Esophagus squamous epithelium (tissue), 5 donors: ENCODE results near the gene CACNA1D. TPM values are rescaled to one million over a fixed set of nuclear protein-coding genes. Genes with fewer than 3 reads are reported as not detected.

Source experiments
- DNase-seq: peaks from one replicate; lab custom pipeline; 2025; lab: John Stamatoyannopoulos, UW
- H3K27ac ChIP-seq, 4 donors: fragments of 200-600 bp; sonication (generic); one replicate each; pipeline ENCODE4 v1.5.1; 2016 to 2019; ENCODE audit warnings: mild to moderate bottlenecking in 1 of 4
- H3K27me3 ChIP-seq, 4 donors: fragments of 200-600 bp; sonication (generic); 1 replicate in 3 of 4; 2 replicates in 1 of 4; pipeline versions ENCODE4 v1.5.1 to v1.6.0; 2017 to 2021; ENCODE audit warnings: antibody characterized with exemption in 1 of 4
- H3K36me3 ChIP-seq, 3 donors: fragments of 200-600 bp; sonication (generic); one replicate each; pipeline ENCODE4 v1.5.1; 2016 to 2019
- H3K4me1 ChIP-seq, 3 donors: fragments of 200-600 bp; sonication (generic); one replicate each; pipeline ENCODE4 v1.5.1; 2017 to 2019
- H3K4me3 ChIP-seq, 4 donors: fragments of 200-600 bp; sonication (generic); 1 replicate in 3 of 4; 2 replicates in 1 of 4; pipeline ENCODE4 v1.5.1; 2016 to 2019; ENCODE audit warnings: mild to moderate bottlenecking in 2 of 4, moderate library complexity in 1 of 4
- H3K9me3 ChIP-seq, 3 donors: fragments of 200-600 bp; sonication (generic); one replicate each; pipeline ENCODE4 v1.5.1; 2016 to 2019
- POLR2A ChIP-seq, 4 donors: fragments of 450-650 bp; IDR thresholded peaks; one replicate each; pipeline ENCODE4 v1.6.1; 2017; ENCODE audit warnings: antibody characterized with exemption in 4 of 4, mild to moderate bottlenecking in 4 of 4, moderate library complexity in 3 of 4
- WGBS, 2 donors: methylation state at CpG; one replicate each; pipeline ENCODE4 v1.1.5; 2018; 5-methylcytosine and 5-hydroxymethylcytosine counted together
- intact Hi-C: fragments of 100-400 bp; cut with DNase I; formaldehyde crosslinking; loops from one replicate; pipeline ENCODE4 v1.15.0; 2022
- total RNA-seq, 4 donors: library from RNA; depleted of rRNA; stranded (reverse); fragments of >200 nt; gene quantifications; one replicate each; pipeline ENCODE4 v1.1.0, GENCODE V29; 2016
- TF ChIP-seq, protein P1 (sequence below), 6 experiments: fragments of 450-650 bp in 4 of 6; fragments of 200-600 bp in 2 of 6; sonication (generic) in 2 of 6; IDR thresholded peaks; one replicate each; pipeline ENCODE4 v1.5.1; 2016 to 2019; ENCODE audit warnings: antibody characterized with exemption in 6 of 6, mild to moderate bottlenecking in 4 of 6, moderate library complexity in 4 of 6
- donor health status: DM: yes; HTN: yes; CAD: no.

CACNA1D gene
- total RNA-seq, 4 donors from 2014 or later, result 0.56 to 4.5 (median 3.1) TPM

DNA sequence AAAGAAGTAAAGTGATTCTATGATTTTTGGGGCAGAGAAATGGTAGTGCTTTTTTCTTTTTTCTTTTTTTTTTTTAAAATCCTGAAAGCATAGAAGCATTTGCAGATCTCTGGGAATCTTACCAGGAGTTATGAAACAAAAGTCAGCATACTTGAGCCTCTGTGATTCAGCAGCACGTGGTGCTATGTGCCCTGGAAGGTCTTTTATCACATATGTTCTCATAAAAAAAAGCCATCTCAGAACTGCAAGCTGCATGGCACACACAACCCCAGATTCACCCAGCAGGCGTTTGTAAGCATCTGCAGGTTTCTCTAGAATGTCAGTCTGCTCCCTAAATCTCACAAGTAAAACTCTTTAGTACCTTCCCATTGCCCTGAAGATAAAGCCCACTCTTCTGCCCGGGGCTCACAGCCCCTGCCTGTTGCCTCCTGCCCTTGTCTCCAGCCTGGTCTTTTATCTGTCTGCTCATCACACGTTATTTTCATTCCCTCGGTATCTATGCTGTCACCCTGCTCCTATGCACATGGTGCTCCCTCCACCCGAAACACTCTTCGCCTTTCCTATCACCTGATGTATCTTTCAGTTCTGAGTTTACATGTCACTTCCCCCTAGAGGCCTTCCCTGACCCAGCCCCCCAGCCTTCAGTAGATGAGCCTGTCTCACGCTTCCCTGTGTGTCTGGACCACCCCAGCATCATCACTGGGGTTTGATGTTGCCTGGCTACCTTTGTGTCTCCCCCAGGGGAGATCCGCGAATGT lies 279.4 kb downstream of the CACNA1D start:
- intact Hi-C loops, result no loop called here
- H3K36me3 ChIP-seq, result no peaks in the 10 kb centered on the region
- 56 to 58% methylated on average over 10 of the region's 10 CpGs for WGBS, 2 donors
- no peak overlapping the region for H3K27ac ChIP-seq
- TF ChIP-seq, protein P1, sequence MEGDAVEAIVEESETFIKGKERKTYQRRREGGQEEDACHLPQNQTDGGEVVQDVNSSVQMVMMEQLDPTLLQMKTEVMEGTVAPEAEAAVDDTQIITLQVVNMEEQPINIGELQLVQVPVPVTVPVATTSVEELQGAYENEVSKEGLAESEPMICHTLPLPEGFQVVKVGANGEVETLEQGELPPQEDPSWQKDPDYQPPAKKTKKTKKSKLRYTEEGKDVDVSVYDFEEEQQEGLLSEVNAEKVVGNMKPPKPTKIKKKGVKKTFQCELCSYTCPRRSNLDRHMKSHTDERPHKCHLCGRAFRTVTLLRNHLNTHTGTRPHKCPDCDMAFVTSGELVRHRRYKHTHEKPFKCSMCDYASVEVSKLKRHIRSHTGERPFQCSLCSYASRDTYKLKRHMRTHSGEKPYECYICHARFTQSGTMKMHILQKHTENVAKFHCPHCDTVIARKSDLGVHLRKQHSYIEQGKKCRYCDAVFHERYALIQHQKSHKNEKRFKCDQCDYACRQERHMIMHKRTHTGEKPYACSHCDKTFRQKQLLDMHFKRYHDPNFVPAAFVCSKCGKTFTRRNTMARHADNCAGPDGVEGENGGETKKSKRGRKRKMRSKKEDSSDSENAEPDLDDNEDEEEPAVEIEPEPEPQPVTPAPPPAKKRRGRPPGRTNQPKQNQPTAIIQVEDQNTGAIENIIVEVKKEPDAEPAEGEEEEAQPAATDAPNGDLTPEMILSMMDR (IDR thresholded peaks at IDR 0.05), result no peak
- no peak for TF ChIP-seq POLR2A (IDR thresholded peaks at IDR 0.05)
- peaks cover 0 to 11% (median 0%) of the 10 kb centered on the region in 4 donors for H3K27me3 ChIP-seq
- no peak overlapping the region for H3K4me3 ChIP-seq
- H3K4me1 ChIP-seq, result peaks cover 0 to 31% (median 0%) of the 10 kb centered on the region in 3 donors
- no peak for DNase-seq
- H3K9me3 ChIP-seq, result no peaks in the 10 kb centered on the region

DNA sequence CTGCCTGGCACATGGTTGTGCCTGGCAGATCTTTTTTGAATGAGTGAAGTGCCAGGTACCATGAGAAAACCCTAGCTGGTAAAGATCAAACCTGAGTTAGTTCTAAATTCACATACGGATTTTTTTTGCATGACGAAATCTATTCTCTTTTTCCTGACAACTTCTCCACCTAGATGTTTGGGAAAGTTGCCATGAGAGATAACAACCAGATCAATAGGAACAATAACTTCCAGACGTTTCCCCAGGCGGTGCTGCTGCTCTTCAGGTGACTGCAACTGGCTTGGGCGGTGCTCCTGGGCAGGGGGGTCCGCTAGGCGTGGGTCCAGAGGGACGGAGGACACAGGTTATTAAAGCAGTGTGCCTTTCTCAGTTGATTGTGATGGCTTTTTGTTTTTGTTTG lies 280.0 kb downstream of the CACNA1D start:
- H3K27ac ChIP-seq, result no peak overlapping the region
- intact Hi-C loops, result no loop called here
- 68 to 71% methylated on average over 8 of the region's 8 CpGs for WGBS, 2 donors
- peaks cover 0 to 31% (median 0%) of the 10 kb centered on the region in 3 donors for H3K4me1 ChIP-seq
- H3K9me3 ChIP-seq, result no peaks in the 10 kb centered on the region
- TF ChIP-seq POLR2A (IDR thresholded peaks at IDR 0.05), result no peak
- TF ChIP-seq, protein P1 (IDR thresholded peaks at IDR 0.05), result no peak
- no peak overlapping the region for H3K4me3 ChIP-seq
- no peaks in the 10 kb centered on the region for H3K36me3 ChIP-seq
- no peak for DNase-seq
- H3K27me3 ChIP-seq, result peaks cover 0 to 4% (median 0%) of the 10 kb centered on the region in 4 donors

DNA sequence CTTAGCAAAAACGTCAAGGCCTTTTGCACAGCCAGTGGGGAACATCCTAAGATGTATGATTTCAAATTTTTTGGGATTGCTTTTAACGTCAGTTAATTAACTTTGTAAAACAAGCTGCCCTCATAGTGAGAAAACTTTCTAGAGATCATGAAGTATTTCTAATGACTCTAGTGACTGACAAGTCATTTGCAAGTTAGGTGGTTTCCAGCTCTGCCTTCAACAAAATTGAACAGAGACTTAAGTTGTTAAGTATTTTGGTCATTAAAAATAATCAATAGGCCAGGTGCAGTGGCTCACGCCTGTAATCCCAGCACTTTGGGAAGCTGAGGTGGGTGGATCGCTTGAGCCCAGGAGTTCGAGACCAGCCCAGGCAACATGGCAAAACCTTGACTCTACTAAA lies 280.6 kb downstream of the CACNA1D start:
- intact Hi-C loops, result no loop called here
- whole genome bisulfite sequencing, 2 donors, result 86 to 93% methylated on average over 5 of the region's 5 CpGs
- no peaks in the 10 kb centered on the region for H3K36me3 ChIP-seq
- DNase-seq, result no peak
- H3K4me1 ChIP-seq, result peaks cover 0 to 31% (median 0%) of the 10 kb centered on the region in 3 donors
- H3K9me3 ChIP-seq, result no peaks in the 10 kb centered on the region
- no peaks in the 10 kb centered on the region for H3K27me3 ChIP-seq
- no peak overlapping the region for H3K4me3 ChIP-seq
- TF ChIP-seq, protein P1 (IDR thresholded peaks at IDR 0.05), result no peak
- no peak for TF ChIP-seq POLR2A (IDR thresholded peaks at IDR 0.05)
- no peak overlapping the region for H3K27ac ChIP-seq

DNA sequence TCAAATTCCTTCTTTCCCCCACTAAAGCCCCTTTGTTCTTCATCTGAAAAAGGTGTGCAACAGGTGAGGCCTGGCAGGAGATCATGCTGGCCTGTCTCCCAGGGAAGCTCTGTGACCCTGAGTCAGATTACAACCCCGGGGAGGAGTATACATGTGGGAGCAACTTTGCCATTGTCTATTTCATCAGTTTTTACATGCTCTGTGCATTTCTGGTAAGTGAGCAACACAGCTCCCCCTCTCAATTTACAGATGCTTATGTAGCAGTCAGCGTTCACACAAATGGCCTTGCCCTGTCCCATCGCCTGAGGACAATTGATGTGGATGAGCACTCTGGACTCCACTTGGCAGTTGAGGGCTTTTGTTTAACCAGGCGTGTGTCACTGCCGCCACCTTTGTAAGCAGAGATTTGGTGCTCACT lies 281.4 kb downstream of the CACNA1D start:
- Histone ChIP-seq H3K4me1 (peaks cover 0 to 31% (median 0%) of the 10 kb centered on the region in 3 donors), H3K27me3 (no peaks in the 10 kb centered on the region), H3K4me3 (no peak overlapping the region), H3K36me3 (no peaks in the 10 kb centered on the region), H3K9me3 (no peaks in the 10 kb centered on the region), H3K27ac (no peak overlapping the region)
- WGBS, 2 donors, result 33 to 40% methylated on average over 5 of the region's 5 CpGs
- DNase-seq, result no peak
- TF ChIP-seq POLR2A (IDR thresholded peaks at IDR 0.05), result no peak
- TF ChIP-seq, protein P1 (IDR thresholded peaks at IDR 0.05), result no peak
- intact Hi-C loops, result no loop called here

DNA sequence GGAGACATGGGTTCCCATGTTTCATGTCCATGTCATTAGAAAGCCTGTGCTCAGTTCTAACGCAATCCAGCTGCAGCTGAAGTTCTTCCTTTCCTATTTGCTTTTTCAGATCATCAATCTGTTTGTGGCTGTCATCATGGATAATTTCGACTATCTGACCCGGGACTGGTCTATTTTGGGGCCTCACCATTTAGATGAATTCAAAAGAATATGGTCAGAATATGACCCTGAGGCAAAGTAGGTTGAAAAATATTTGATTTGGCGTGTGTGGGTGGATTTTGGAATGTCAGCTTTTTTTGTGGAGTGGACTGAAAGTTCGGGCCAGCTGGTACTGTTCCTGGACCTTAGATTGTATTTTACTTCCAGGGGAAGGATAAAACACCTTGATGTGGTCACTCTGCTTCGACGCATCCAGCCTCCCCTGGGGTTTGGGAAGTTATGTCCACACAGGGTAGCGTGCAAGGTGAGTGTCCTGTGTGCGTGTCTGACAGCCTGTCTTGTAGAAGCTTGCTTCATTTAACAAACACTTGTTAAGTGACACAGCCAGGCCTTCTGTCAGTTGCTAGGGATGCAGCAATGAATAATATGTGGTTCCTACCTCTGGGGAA lies 282.2 kb downstream of the CACNA1D start:
- no peaks in the 10 kb centered on the region for H3K36me3 ChIP-seq
- no peak overlapping the region for H3K27ac ChIP-seq
- H3K27me3 ChIP-seq, result no peaks in the 10 kb centered on the region
- no peaks in the 10 kb centered on the region for H3K9me3 ChIP-seq
- H3K4me3 ChIP-seq, result no peak overlapping the region
- intact Hi-C loops, result no loop called here
- peaks cover 0 to 31% (median 0%) of the 10 kb centered on the region in 3 donors for H3K4me1 ChIP-seq
- no peak for TF ChIP-seq POLR2A (IDR thresholded peaks at IDR 0.05)
- TF ChIP-seq, protein P1 (IDR thresholded peaks at IDR 0.05), result no peak
- DNase-seq, result no peak
- WGBS, 2 donors, result 53 to 55% methylated on average over 9 of the region's 9 CpGs
